K562 (cell line): ENCODE data around the gene SIGLEC7. TPM values are rescaled to one million over a fixed set of nuclear protein-coding genes. Genes with fewer than 3 reads are reported as not detected.

Experiments
- ATAC-seq: fragments of 200-7000 bp; cut with Tn5 transposase; 3 replicates; pipeline ENCODE4 v1.9.1; 2020; ENCODE audit warnings: moderate library complexity
- BruUV-seq: library from RNA; stranded (reverse); fragments of 400-500 nt; replicated peaks from 2 replicates; lab custom pipeline; 2021; lab: Mats Ljungman, UMichigan
- CTCF ChIA-PET: fragments of 300-600 bp; formaldehyde crosslinking; extraction: SDS; loops from one replicate; lab custom pipeline; 2021; ENCODE audit warnings: low intra/inter-chr PET ratio; lab: Yijun Ruan, JAX
- POLR2A ChIA-PET: fragments of 300-600, 350-650 bp; sonication (Branson Sonifier 250); formaldehyde crosslinking; extraction: SDS; loops from one replicate; lab custom pipeline; 2021; ENCODE audit warnings: antibody characterized with exemption, inconsistent platforms; lab: Yijun Ruan, JAX
- DNase-seq, 4 experiments: peaks; one replicate each; pipeline versions ENCODE4 v3.0.0 to v3.0.0-alpha.2; 2011 to 2018; ENCODE audit warnings: low spot score in 3 of 4, mixed read lengths in 3 of 4; ENCODE audit errors: extremely low read depth in 1 of 4
- FAIRE-seq: peaks from 2 replicates; lab custom pipeline; 2011; peaks lifted over from hg19 to GRCh38; lab: Jason Lieb, UNC
- H2AFZ ChIP-seq: 2 replicates; pipeline ENCODE4 v1.6.0; 2011; ENCODE audit warnings: low read depth, low read length, control low read depth, inconsistent platforms
- H3K27ac ChIP-seq: fragments of 200-600 bp; 3 replicates; pipeline ENCODE4 v1.8.0; 2011; ENCODE audit warnings: low read depth, mild to moderate bottlenecking, control low read depth, inconsistent platforms, low read length, moderate library complexity, mixed read lengths; ENCODE audit errors: extremely low read depth
- H3K27me3 ChIP-seq, 2 experiments: fragments of 300-600 bp in 1 of 2; 2 replicates in 1 of 2; 3 replicates in 1 of 2; pipeline versions ENCODE4 v1.6.0 to v1.8.0; 2011; ENCODE audit warnings: inconsistent platforms in 2 of 2, low read length in 2 of 2, mild to moderate bottlenecking in 1 of 2, mixed read lengths in 1 of 2, moderate library complexity in 1 of 2; ENCODE audit not compliant: control insufficient read depth in 2 of 2, insufficient read depth in 2 of 2
- H3K36me3 ChIP-seq: fragments of 300-600 bp; 3 replicates; pipeline ENCODE4 v1.8.0; 2011; ENCODE audit warnings: mild to moderate bottlenecking, low read length, inconsistent platforms; ENCODE audit not compliant: control insufficient read depth, insufficient read depth
- H3K4me1 ChIP-seq, 2 experiments: fragments of 200-600 bp in 1 of 2; replicated peaks in 1 of 2; 2 replicates in 1 of 2; 3 replicates in 1 of 2; pipeline versions ENCODE4 v1.5.1 to v1.8.0; 2011; ENCODE audit warnings: inconsistent platforms in 2 of 2, low read length in 2 of 2, mild to moderate bottlenecking in 1 of 2, mixed read lengths in 1 of 2, moderate library complexity in 1 of 2; ENCODE audit not compliant: control insufficient read depth in 2 of 2, insufficient read depth in 2 of 2
- H3K4me2 ChIP-seq: 2 replicates; pipeline ENCODE4 v1.6.1; 2011; ENCODE audit warnings: low read length, control low read depth, inconsistent platforms, mixed read lengths; ENCODE audit not compliant: insufficient read depth
- H3K4me3 ChIP-seq: fragments of 200-600 bp; sonication (generic), shearing (Covaris generic); 2 replicates; pipeline ENCODE4 v1.5.1; 2016; ENCODE audit warnings: control low read depth, inconsistent platforms
- H3K79me2 ChIP-seq: fragments of 200-600 bp; 3 replicates; pipeline ENCODE4 v1.8.0; 2011; ENCODE audit warnings: low read length, inconsistent platforms; ENCODE audit not compliant: control insufficient read depth, insufficient read depth
- H3K9ac ChIP-seq, 2 experiments: 2 replicates each; pipeline versions ENCODE4 v1.6.0 to v1.6.1; 2011; ENCODE audit warnings: low read depth in 2 of 2, low read length in 2 of 2, control low read depth in 1 of 2, inconsistent platforms in 1 of 2, mild to moderate bottlenecking in 1 of 2, mixed read lengths in 1 of 2; ENCODE audit not compliant: insufficient read depth in 1 of 2
- H3K9me1 ChIP-seq: one replicate; pipeline ENCODE4 v1.6.0; 2011; ENCODE audit warnings: inconsistent platforms, mild to moderate bottlenecking, low read length, moderate library complexity; ENCODE audit not compliant: control insufficient read depth, insufficient read depth
- H3K9me3 ChIP-seq: replicated peaks from 2 replicates; pipeline ENCODE4 v1.5.1; 2011; ENCODE audit warnings: low read depth, low read length, inconsistent platforms; ENCODE audit not compliant: control insufficient read depth, insufficient read depth
- H4K20me1 ChIP-seq: replicated peaks from 2 replicates; pipeline ENCODE4 v1.6.1; 2011; ENCODE audit warnings: low read length, inconsistent platforms, mixed read lengths; ENCODE audit not compliant: control insufficient read depth, insufficient read depth
- ARID2 ChIP-seq: fragments of 450-650 bp; IDR thresholded peaks from 2 replicates; pipeline ENCODE4 v1.6.1; 2017; ENCODE audit warnings: antibody characterized with exemption, mild to moderate bottlenecking
- CTCF ChIP-seq, 3 experiments: IDR thresholded peaks in 2 of 3; conservative IDR thresholded peaks in 1 of 3; 2 replicates each; pipeline ENCODE4 v1.5.1; 2011 to 2012; ENCODE audit warnings: low read length in 3 of 3, mild to moderate bottlenecking in 3 of 3, control low read depth in 2 of 3, improper control_type of control experiment in 1 of 3, inconsistent platforms in 1 of 3, low read depth in 1 of 3, mixed read lengths in 1 of 3, moderate library complexity in 1 of 3; ENCODE audit not compliant: insufficient read depth in 2 of 3
- HDAC1 ChIP-seq, 2 experiments: fragments of 450-650 bp; IDR thresholded peaks; 2 replicates each; pipeline ENCODE4 v1.6.1; 2016 to 2017; ENCODE audit warnings: inconsistent platforms in 1 of 2, mild to moderate bottlenecking in 1 of 2, moderate library complexity in 1 of 2
- HDAC2 ChIP-seq: fragments of 450-650 bp; IDR thresholded peaks from 2 replicates; pipeline ENCODE4 v1.6.1; 2016; ENCODE audit warnings: mild to moderate bottlenecking
- ID3 ChIP-seq, 2 experiments: fragments of 250-450 bp in 1 of 2; fragments of 450-650 bp in 1 of 2; sonication (Bioruptor Pico) in 1 of 2; IDR thresholded peaks; 2 replicates each; pipeline versions ENCODE4 v1.6.1 to v1.8.0; 2016 to 2021; ENCODE audit warnings: mild to moderate bottlenecking in 2 of 2, moderate library complexity in 2 of 2, missing compliant biosample characterization in 1 of 2, missing genetic modification characterization in 1 of 2
- NCOA6 ChIP-seq: fragments of 450-650 bp; IDR thresholded peaks from 2 replicates; pipeline ENCODE4 v1.6.1; 2017; ENCODE audit warnings: mild to moderate bottlenecking
- RBM15 ChIP-seq: fragments of 200-400 bp; formaldehyde crosslinking; IDR thresholded peaks from 2 replicates; pipeline ENCODE4 v1.6.1; 2018; ENCODE audit warnings: mild to moderate bottlenecking, low read length, moderate library complexity; ENCODE audit not compliant: insufficient read depth
- XRCC5 ChIP-seq: fragments of 200-400 bp; formaldehyde crosslinking; IDR thresholded peaks from 2 replicates; pipeline ENCODE4 v1.6.1; 2017; ENCODE audit warnings: low read depth, mild to moderate bottlenecking, low read length
- ZFX ChIP-seq: sonication (generic); formaldehyde crosslinking; IDR thresholded peaks from 2 replicates; pipeline ENCODE4 v1.8.0; 2022; ENCODE audit warnings: mild to moderate bottlenecking, missing genetic modification reagents, moderate library complexity
- ZNF197 ChIP-seq: fragments of 200-800 bp; sonication (Bioruptor generic); IDR thresholded peaks from 2 replicates; pipeline ENCODE4 v1.6.1; 2016; ENCODE audit warnings: low read depth, missing genetic modification characterization, missing compliant biosample characterization
- ZNF318 ChIP-seq, 2 experiments: fragments of 450-650 bp; IDR thresholded peaks; 2 replicates each; pipeline ENCODE4 v1.6.1; 2016; ENCODE audit warnings: mild to moderate bottlenecking in 2 of 2, borderline replicate concordance in 1 of 2, low read depth in 1 of 2, moderate library complexity in 1 of 2
- WGBS: fragments of 100-300 bp; shearing (Covaris generic); methylation state at CpG from one replicate; pipeline ENCODE4 v1.1.6; 2016; ENCODE audit warnings: low coverage, mixed read lengths; ENCODE audit not compliant: insufficient coverage; ENCODE audit errors: missing lambda C conversion rate; 5-methylcytosine and 5-hydroxymethylcytosine counted together
- in situ Hi-C: fragments of 300-500 bp; cut with MboI; formaldehyde crosslinking; loops from 4 replicates; pipeline ENCODE4 v1.15.0; 2018; ENCODE audit warnings: inconsistent platforms, mixed read lengths
- intact Hi-C: fragments of 100-400 bp; cut with micrococcal nuclease; formaldehyde crosslinking; loops from 2 replicates; pipeline ENCODE4 v1.14.2; 2022
- polyA plus RNA-seq, 8 experiments: library from polyadenylated mRNA; depleted of rRNA in 4 of 8; stranded (reverse) in 5 of 8; unstranded in 3 of 8; fragments of >200 nt; fragmentation: Nextera tagmentation in 2 of 8; fragmentation: Illumina TruSeq in 1 of 8; extraction: Ambion mirVana in 2 of 8; extraction: Trizol in 1 of 8; gene quantifications; 2 replicates each; pipeline versions ENCODE4 v1.2.1 to v1.2.3, GENCODE V29; 2011 to 2014; ENCODE audit warnings: inconsistent platforms in 1 of 8, missing spikeins in 1 of 8
- total RNA-seq, 7 experiments: library from RNA; depleted of rRNA in 6 of 7; stranded (reverse); fragments of >200 nt in 6 of 7; fragmentation: Illumina TruSeq in 2 of 7; extraction: Trizol in 2 of 7; gene quantifications; 2 replicates each; pipeline versions ENCODE4 v1.2.1 to v1.2.3, GENCODE V29; 2011 to 2021; ENCODE audit warnings: low replicate concordance in 1 of 7

SIGLEC7 gene
- total and polyA plus RNA-seq, 9 of the 15 experiments (the other 6 are each of a cell fraction or from before 2014, with no cell fraction given) = 0.10 to 0.12 TPM; not detected in 7

GRCh38 chr19:51108805-51109146 lies 33.3 kb upstream of the SIGLEC7 start:
- POLR2A ChIA-PET = interaction anchor here (0.6 to 1.0 kb wide), 3 partner anchors 16 to 106 kb away, joined by 3 to 4 read pairs (median 4); partner anchors contain the start of gene SIGLEC9
- TF ChIP-seq RBM15 (no peak), ZNF197 (CRISPR knock-in tag) (no peak), HDAC1 (IDR thresholded peaks at IDR 0.05) (no peak), HDAC2 (no peak), ID3 (CRISPR knock-in tag; IDR thresholded peaks at IDR 0.05) (no peak), ID3 (tag; IDR thresholded peaks at IDR 0.05) (no peak), ZFX (CRISPR knock-in tag) (no peak), XRCC5 (no peak), NCOA6 (no peak), ARID2 (no peak), ZNF318 (IDR thresholded peaks at IDR 0.05; ENCODE audit: borderline replicate concordance in 1 of 2, low read depth in 1 of 2) (no peak), CTCF (IDR thresholded peaks at IDR 0.05 in 2 of 3, conservative IDR thresholded peaks at IDR 0.05 in 1 of 3; ENCODE audit: insufficient read depth in 2 of 3, low read depth in 1 of 3, low read length in 3 of 3) (no peak)

More at GRCh38 chr19:51108805-51109146, 33.3 kb upstream of the SIGLEC7 start:
- in situ Hi-C loops (no loop called here), intact Hi-C loops (no loop called here)
- peak overlapping the region; percentile 92 for H3K4me2 ChIP-seq
- H2AFZ ChIP-seq = peak overlapping the region; percentile 96
- H3K4me1 ChIP-seq = peaks cover 9 to 21% of the 10 kb centered on the region in 2 experiments; a peak in 4 of 5 replicates
- WGBS = 11% methylated on average over 15 of the region's 15 CpGs
- H3K9ac ChIP-seq = peak overlapping the region; percentile 85
- no peaks in the 10 kb centered on the region for H3K9me3 ChIP-seq
- H3K4me3 ChIP-seq = peak overlapping the region; percentile 63
- no peak for FAIRE-seq
- no peaks in the 10 kb centered on the region for H4K20me1 ChIP-seq
- H3K36me3 ChIP-seq = peaks cover 17% of the 10 kb centered on the region; the same call in 2 of the 3 replicates
- H3K79me2 ChIP-seq = peaks cover 28% of the 10 kb centered on the region
- DNase-seq = no peak
- H3K27me3 ChIP-seq = peaks cover 4 to 23% of the 10 kb centered on the region in 2 experiments; a peak in 4 of 5 replicates
- H3K27ac ChIP-seq = no peak overlapping the region; the same call in 1 of the 3 replicates
- peak; percentile 19 for ATAC-seq
- H3K9me1 ChIP-seq = no peaks in the 10 kb centered on the region
- no TSS peak for BruUV-seq
- CTCF ChIA-PET = interaction anchor here (1.5 kb wide), 1 partner anchor 14 kb away, joined by 5 read pairs; no protein-coding TSS in a partner anchor
